K562 (cell line): ENCODE measurements around the gene ECSIT. TPM values are rescaled to one million over a fixed set of nuclear protein-coding genes. Genes with fewer than 3 reads are reported as not detected.

Experiments used
- BRF2 ChIP-seq: IDR thresholded peaks from 3 replicates; pipeline ENCODE4 v1.6.1; 2011; ENCODE audit warnings: borderline replicate concordance, mild to moderate bottlenecking; ENCODE audit not compliant: insufficient read length, insufficient read depth
- CREB3 ChIP-seq: fragments of 450-650 bp; conservative IDR thresholded peaks from 2 replicates; pipeline ENCODE4 v1.6.1; 2016; ENCODE audit warnings: missing genetic modification characterization, low read depth, mild to moderate bottlenecking, missing compliant biosample characterization, moderate library complexity
- CREB5 ChIP-seq: fragments of 250-450 bp; sonication (Bioruptor Pico); IDR thresholded peaks from 2 replicates; pipeline ENCODE4 v1.5.0; 2020; ENCODE audit warnings: mild to moderate bottlenecking
- CTBP1 ChIP-seq: fragments of 450-650 bp; IDR thresholded peaks from 2 replicates; pipeline ENCODE4 v1.6.1; 2016; ENCODE audit warnings: borderline replicate concordance
- CXXC5 ChIP-seq: fragments of 250-450 bp; sonication (Bioruptor Pico); IDR thresholded peaks from 2 replicates; pipeline ENCODE4 v1.8.0; 2022; ENCODE audit warnings: inconsistent platforms, mild to moderate bottlenecking, moderate library complexity
- DMBX1 ChIP-seq: fragments of 250-450 bp; sonication (Bioruptor Pico); IDR thresholded peaks from 2 replicates; pipeline ENCODE4 v1.8.0; 2022; ENCODE audit warnings: inconsistent platforms, mild to moderate bottlenecking, moderate library complexity, borderline replicate concordance
- EP300 ChIP-seq: IDR thresholded peaks from 2 replicates; pipeline ENCODE4 v1.6.1; 2012; ENCODE audit warnings: low read length, improper control_type of control experiment
- FOXK2 ChIP-seq, 2 experiments: fragments of 450-650 bp; IDR thresholded peaks in 1 of 2; conservative IDR thresholded peaks in 1 of 2; 2 replicates each; pipeline ENCODE4 v1.6.1; 2016; ENCODE audit warnings: low read depth in 2 of 2, mild to moderate bottlenecking in 1 of 2
- HDAC1 ChIP-seq, 2 experiments: fragments of 450-650 bp; IDR thresholded peaks; 2 replicates each; pipeline ENCODE4 v1.6.1; 2016 to 2017; ENCODE audit warnings: inconsistent platforms in 1 of 2, mild to moderate bottlenecking in 1 of 2, moderate library complexity in 1 of 2
- MAFG ChIP-seq: fragments of 450-650 bp; conservative IDR thresholded peaks from 2 replicates; pipeline ENCODE4 v1.6.1; 2016; ENCODE audit warnings: missing genetic modification characterization, missing compliant biosample characterization
- NR4A1 ChIP-seq, 2 experiments: fragments of 250-450 bp in 1 of 2; fragments of 450-650 bp in 1 of 2; sonication (Bioruptor Pico) in 1 of 2; IDR thresholded peaks; 2 replicates each; pipeline versions ENCODE4 v1.4.0 to v1.6.1; 2016 to 2020; ENCODE audit warnings: mild to moderate bottlenecking in 2 of 2, missing compliant biosample characterization in 1 of 2, missing genetic modification characterization in 1 of 2, moderate library complexity in 1 of 2
- PCBP1 ChIP-seq: fragments of 200-400 bp; formaldehyde crosslinking; IDR thresholded peaks from 2 replicates; pipeline ENCODE4 v1.6.1; 2018; ENCODE audit warnings: mild to moderate bottlenecking, low read depth, low read length; ENCODE audit not compliant: poor library complexity, severe bottlenecking
- RBFOX2 ChIP-seq: fragments of 200-400 bp; formaldehyde crosslinking; IDR thresholded peaks from 2 replicates; pipeline ENCODE4 v1.6.1; 2017; ENCODE audit warnings: low read depth, mild to moderate bottlenecking, low read length, moderate library complexity
- SMARCA4 ChIP-seq: fragments of 450-650 bp; IDR thresholded peaks from 2 replicates; pipeline ENCODE4 v1.6.1; 2016
- TAF7 ChIP-seq: fragments of 450-650 bp; IDR thresholded peaks from 2 replicates; pipeline ENCODE4 v1.6.1; 2016; ENCODE audit warnings: missing genetic modification characterization, missing compliant biosample characterization
- polyA plus RNA-seq, 8 experiments: library from polyadenylated mRNA; depleted of rRNA in 4 of 8; stranded (reverse) in 5 of 8; unstranded in 3 of 8; fragments of >200 nt; fragmentation: Nextera tagmentation in 2 of 8; fragmentation: Illumina TruSeq in 1 of 8; extraction: Ambion mirVana in 2 of 8; extraction: Trizol in 1 of 8; gene quantifications; 2 replicates each; pipeline versions ENCODE4 v1.2.1 to v1.2.3, GENCODE V29; 2011 to 2014; ENCODE audit warnings: inconsistent platforms in 1 of 8, missing spikeins in 1 of 8
- total RNA-seq, 7 experiments: library from RNA; depleted of rRNA in 6 of 7; stranded (reverse); fragments of >200 nt in 6 of 7; fragmentation: Illumina TruSeq in 2 of 7; extraction: Trizol in 2 of 7; gene quantifications; 2 replicates each; pipeline versions ENCODE4 v1.2.1 to v1.2.3, GENCODE V29; 2011 to 2021; ENCODE audit warnings: low replicate concordance in 1 of 7
- TF ChIP-seq, protein P1 (sequence below), 2 experiments: fragments of 250-450 bp in 1 of 2; fragments of 450-650 bp in 1 of 2; sonication (Bioruptor Pico) in 1 of 2; IDR thresholded peaks; 2 replicates each; pipeline versions ENCODE4 v1.6.1 to v1.8.0; 2016 to 2021; ENCODE audit warnings: mild to moderate bottlenecking in 2 of 2, moderate library complexity in 2 of 2, missing compliant biosample characterization in 1 of 2, missing genetic modification characterization in 1 of 2
- TF ChIP-seq, protein P2 (sequence below): sonication (generic); formaldehyde crosslinking; IDR thresholded peaks from 2 replicates; pipeline ENCODE4 v1.8.0; 2022; ENCODE audit warnings: missing genetic modification reagents, mild to moderate bottlenecking, moderate library complexity, borderline replicate concordance

ECSIT gene
- total and polyA plus RNA-seq, 9 of the 15 experiments (the other 6 are each of a cell fraction or from before 2014, with no cell fraction given) = 1.1 to 82.5 (median 43.9) TPM

- TF ChIP-seq, protein P1, sequence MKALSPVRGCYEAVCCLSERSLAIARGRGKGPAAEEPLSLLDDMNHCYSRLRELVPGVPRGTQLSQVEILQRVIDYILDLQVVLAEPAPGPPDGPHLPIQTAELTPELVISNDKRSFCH (CRISPR knock-in tag; IDR thresholded peaks at IDR 0.05) = no peak
- TF ChIP-seq, protein P1 (tag; IDR thresholded peaks at IDR 0.05) = peak; percentile 40; the same call in 1 of the 2 replicates
- TF ChIP-seq EP300 = peak; percentile 26; the same call in 1 of the 2 replicates
- TF ChIP-seq FOXK2 (conservative IDR thresholded peaks at IDR 0.05 in 1 of 2, IDR thresholded peaks at IDR 0.05 in 1 of 2; ENCODE audit: low read depth in 2 of 2) = no peak
- TF ChIP-seq MAFG (tag) = no peak
- TF ChIP-seq BRF2 = no peak
- no peak for TF ChIP-seq CREB5 (CRISPR knock-in tag)
- 0 out of 2 replicates have a peak, but pooled peaks have one; percentile 35 for TF ChIP-seq CREB3 (tag)
- peak; percentile 57; the same call in 1 of the 2 replicates for TF ChIP-seq CXXC5 (CRISPR knock-in tag)
- TF ChIP-seq, protein P2, sequence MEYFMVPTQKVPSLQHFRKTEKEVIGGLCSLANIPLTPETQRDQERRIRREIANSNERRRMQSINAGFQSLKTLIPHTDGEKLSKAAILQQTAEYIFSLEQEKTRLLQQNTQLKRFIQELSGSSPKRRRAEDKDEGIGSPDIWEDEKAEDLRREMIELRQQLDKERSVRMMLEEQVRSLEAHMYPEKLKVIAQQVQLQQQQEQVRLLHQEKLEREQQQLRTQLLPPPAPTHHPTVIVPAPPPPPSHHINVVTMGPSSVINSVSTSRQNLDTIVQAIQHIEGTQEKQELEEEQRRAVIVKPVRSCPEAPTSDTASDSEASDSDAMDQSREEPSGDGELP = peak; percentile 17; the same call in 1 of the 2 replicates
- TF ChIP-seq CTBP1 = peak; percentile 32; the same call in 1 of the 2 replicates
- peak; percentile 66 for TF ChIP-seq SMARCA4
- TF ChIP-seq RBFOX2 = peak; percentile 40; the same call in 1 of the 2 replicates
- peak; percentile 44; the same call in 1 of the 2 replicates for TF ChIP-seq TAF7 (tag)
- TF ChIP-seq PCBP1 = no peak
- no peak for TF ChIP-seq NR4A1 (CRISPR knock-in tag; IDR thresholded peaks at IDR 0.05)
- TF ChIP-seq NR4A1 (tag; IDR thresholded peaks at IDR 0.05) = peak; percentile 84
- peak; percentile 77; the same call in 1 of the 2 replicates for TF ChIP-seq DMBX1 (CRISPR knock-in tag)
- 0 out of 4 replicates have a peak, but pooled peaks of 1 of the 2 experiments have one; percentile 9 for TF ChIP-seq HDAC1 (IDR thresholded peaks at IDR 0.05)
Measured at GRCh38 chr19:11563532-11563931, 34.6 kb upstream of the ECSIT start (continued).
